ENCODE data around the gene RMI2. TPM values are rescaled to one million over a fixed set of nuclear protein-coding genes. Genes with fewer than 3 reads are reported as not detected.
A peak's percentile ranks its signal among the peaks of the same experiment; 100 is the strongest.

The RMI2 gene
- polyA plus RNA-seq, 2 of the 4 experiments (the other 2 are of a cell fraction), result 24.2 to 26.9 TPM

DNA sequence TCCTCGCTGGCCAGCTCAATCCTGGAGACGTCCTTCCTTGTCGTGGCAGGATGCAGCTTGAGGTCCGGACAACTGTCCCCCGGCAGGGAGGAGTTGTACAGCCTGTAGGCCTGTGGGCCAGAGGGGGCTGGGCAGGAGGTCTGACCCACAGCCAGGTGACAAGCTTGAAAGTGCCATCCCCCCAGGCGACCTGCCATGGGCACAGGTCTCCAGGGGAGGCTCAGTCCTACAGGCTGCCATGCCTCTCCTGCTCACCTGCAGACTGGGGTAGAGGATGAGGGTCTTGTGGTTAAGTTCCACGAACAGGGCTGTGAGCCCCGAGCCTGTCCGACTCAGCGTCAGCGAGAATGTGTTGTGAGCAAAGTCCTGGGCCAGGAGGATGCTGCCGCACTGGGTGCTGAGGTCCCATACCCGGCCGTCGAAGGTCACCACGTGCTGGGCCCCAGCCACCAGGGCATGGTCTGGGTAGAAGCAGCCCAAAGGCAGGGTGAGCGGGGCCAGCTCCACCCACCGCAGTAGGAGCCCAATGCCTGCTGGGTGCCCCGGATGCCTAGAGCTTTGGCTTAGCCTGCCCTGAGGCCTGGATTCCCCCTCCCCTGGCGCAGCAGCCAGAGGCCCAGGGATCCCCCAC is 39.8 kb downstream of the RMI2 start:
- 72% methylated on average over 13 of the region's 20 CpGs for WGBS (ENCODE audit: missing lambda C conversion rate)
- ChIA-PET POLR2A (no interaction called here), CTCF (interaction anchor here (1.5 to 20.7 kb wide), 7 partner anchors 20 to 683 kb away, joined by 3 to 300 read pairs (median 6); partner anchors contain the start of gene SOCS1)
- ATAC-seq (no peak), DNase-seq (ENCODE audit: low read depth in 1 of 2, low spot score in 1 of 2) (no peak), FAIRE-seq (no peak)
- no peak overlapping the region for H3K4me3 ChIP-seq
- H3K4me2 ChIP-seq, result no peak overlapping the region
- TF ChIP-seq FOSB (CRISPR knock-in tag; IDR thresholded peaks at IDR 0.05) (no peak), ZSCAN20 (CRISPR knock-in tag; IDR thresholded peaks at IDR 0.05) (no peak), RCOR1 (IDR thresholded peaks at IDR 0.05; ENCODE audit: low read depth, low read length) (no peak), HOXB13 (CRISPR knock-in tag; IDR thresholded peaks at IDR 0.05; ENCODE audit: low read depth) (no peak), CBX8 (IDR thresholded peaks at IDR 0.05) (no peak), EHF (CRISPR knock-in tag; IDR thresholded peaks at IDR 0.05) (no peak), MAZ (IDR thresholded peaks at IDR 0.05; ENCODE audit: borderline replicate concordance, low read depth, low read length) (no peak), FOSL2 (IDR thresholded peaks at IDR 0.05) (no peak), FOSL2 (CRISPR knock-in tag; IDR thresholded peaks at IDR 0.05) (no peak), HDAC2 (IDR thresholded peaks at IDR 0.05) (no peak), BHLHE40 (IDR thresholded peaks at IDR 0.05; ENCODE audit: low read depth, low read length) (no peak)
- no peaks in the 10 kb centered on the region for H3K4me1 ChIP-seq
- H3K27ac ChIP-seq, result no peak overlapping the region
- H3K9me3 ChIP-seq, result no peaks in the 10 kb centered on the region

DNA sequence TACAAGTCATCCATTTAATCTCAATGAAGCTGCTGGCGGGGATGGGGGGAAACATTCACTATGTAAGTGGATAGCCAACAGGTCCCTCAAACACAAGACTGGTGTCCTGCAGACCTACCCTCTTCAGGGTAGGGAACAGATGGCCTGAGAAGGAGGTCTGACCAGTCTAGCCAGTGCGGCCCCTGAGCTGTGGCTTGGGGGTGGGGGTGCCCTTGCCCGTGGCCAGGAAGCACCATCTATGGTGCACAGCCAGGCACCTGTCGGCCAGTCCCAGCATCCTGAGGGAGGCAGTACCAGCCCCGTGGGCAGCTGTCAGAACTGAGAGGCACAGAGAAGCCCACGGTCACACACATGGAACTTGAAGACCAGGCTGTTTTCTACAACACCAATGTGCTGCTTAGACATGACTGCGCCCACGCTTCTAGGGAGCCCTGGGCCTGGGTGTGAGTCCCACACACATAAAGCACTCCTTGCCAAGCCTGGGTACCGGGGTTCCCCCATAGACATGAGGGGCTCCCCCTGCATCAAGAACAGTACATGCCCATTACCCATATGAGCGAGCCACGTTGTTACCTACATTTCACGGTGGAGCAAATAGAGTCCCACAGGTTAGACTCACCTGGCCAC is 40.9 kb downstream of the RMI2 start:
- FAIRE-seq, result no peak

DNA sequence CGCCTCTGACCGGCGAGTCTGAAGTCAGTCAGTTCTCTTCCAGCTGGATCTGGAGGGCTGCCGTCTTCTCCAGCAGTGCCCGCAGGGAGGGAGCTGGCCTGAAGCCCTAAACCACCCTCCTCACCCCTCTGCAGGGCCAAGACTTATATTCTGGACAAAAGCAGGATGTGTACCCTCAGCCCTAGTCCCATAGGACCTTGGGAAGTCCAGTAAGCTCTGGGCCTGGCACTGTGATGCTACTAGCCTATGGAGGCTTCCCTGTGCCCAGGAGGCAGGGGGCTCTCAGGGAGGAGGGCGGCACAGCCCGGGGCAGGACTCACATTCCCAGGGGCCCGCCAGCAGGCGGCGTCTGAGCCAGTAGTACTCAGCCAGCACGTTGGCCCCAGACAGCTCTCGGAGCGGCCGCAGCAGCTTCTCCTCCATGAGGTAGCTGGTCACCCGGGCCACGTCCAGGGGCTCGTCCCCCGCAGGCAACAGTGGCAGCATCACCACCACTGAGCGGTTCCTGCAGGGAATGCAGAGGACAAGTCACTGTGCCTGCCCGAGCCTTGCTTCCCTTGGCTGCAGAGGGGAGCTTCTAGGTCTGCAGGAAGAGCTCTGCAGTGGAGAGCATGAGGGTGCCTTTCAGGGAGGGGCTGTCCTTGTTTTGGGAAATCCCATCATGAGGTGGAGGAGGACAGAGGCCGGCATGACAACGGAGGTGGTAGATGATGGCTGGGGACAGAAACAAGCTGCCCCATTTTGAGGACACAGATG is 41.7 kb downstream of the RMI2 start:
- DNase-seq (ENCODE audit: low read depth in 1 of 2, low spot score in 1 of 2) (peak; percentile 30 to 60), FAIRE-seq (no peak), ATAC-seq (peak; percentile 70 to 91; a peak in 5 of 6 replicates)
- Histone ChIP-seq H3K4me3 (no peak overlapping the region), H3K9me3 (no peaks in the 10 kb centered on the region), H3K4me1 (no peaks in the 10 kb centered on the region), H3K27ac (0 out of 6 replicates have a peak overlapping the region, but pooled peaks of 1 of the 2 experiments have one; percentile 19), H3K4me2 (0 out of 3 replicates have a peak overlapping the region, but pooled peaks have one; percentile 27)
- ChIA-PET POLR2A (interaction anchor here (1.1 kb wide), 1 partner anchor 356 kb away, joined by 4 read pairs; the partner anchor contains the start of gene TXNDC11), CTCF (interaction anchor here (0.6 to 20.7 kb wide), 16 partner anchors 8 to 681 kb away, joined by 3 to 300 read pairs (median 6); partner anchors contain the start of genes SOCS1 and TNP2)
- WGBS (ENCODE audit: missing lambda C conversion rate), result 44% methylated on average over 13 of the region's 22 CpGs
- TF ChIP-seq TFCP2L1 (CRISPR knock-in tag; IDR thresholded peaks at IDR 0.05) (no peak), NFE2L2 (conservative IDR thresholded peaks at IDR 0.05; ENCODE audit: low read length) (no peak), CBX8 (IDR thresholded peaks at IDR 0.05) (no peak), SMC3 (IDR thresholded peaks at IDR 0.05) (peak; percentile 40), RAD21 (conservative IDR thresholded peaks at IDR 0.05 in 1 of 2, IDR thresholded peaks at IDR 0.05 in 1 of 2) (peak; percentile 32 to 33; a peak in 2 of 5 replicates)
- TF ChIP-seq, protein P1, sequence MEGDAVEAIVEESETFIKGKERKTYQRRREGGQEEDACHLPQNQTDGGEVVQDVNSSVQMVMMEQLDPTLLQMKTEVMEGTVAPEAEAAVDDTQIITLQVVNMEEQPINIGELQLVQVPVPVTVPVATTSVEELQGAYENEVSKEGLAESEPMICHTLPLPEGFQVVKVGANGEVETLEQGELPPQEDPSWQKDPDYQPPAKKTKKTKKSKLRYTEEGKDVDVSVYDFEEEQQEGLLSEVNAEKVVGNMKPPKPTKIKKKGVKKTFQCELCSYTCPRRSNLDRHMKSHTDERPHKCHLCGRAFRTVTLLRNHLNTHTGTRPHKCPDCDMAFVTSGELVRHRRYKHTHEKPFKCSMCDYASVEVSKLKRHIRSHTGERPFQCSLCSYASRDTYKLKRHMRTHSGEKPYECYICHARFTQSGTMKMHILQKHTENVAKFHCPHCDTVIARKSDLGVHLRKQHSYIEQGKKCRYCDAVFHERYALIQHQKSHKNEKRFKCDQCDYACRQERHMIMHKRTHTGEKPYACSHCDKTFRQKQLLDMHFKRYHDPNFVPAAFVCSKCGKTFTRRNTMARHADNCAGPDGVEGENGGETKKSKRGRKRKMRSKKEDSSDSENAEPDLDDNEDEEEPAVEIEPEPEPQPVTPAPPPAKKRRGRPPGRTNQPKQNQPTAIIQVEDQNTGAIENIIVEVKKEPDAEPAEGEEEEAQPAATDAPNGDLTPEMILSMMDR (IDR thresholded peaks at IDR 0.05), result peak; percentile 45

More for the DNA sequence above, 40.9 kb downstream of the RMI2 start:
- WGBS (ENCODE audit: missing lambda C conversion rate), result 63% methylated on average over 8 of the region's 12 CpGs
- no peak for ATAC-seq
- Histone ChIP-seq H3K27ac (no peak overlapping the region), H3K4me2 (no peak overlapping the region), H3K9me3 (no peaks in the 10 kb centered on the region), H3K4me1 (no peaks in the 10 kb centered on the region), H3K4me3 (no peak overlapping the region)
- ChIA-PET CTCF (interaction anchor here (0.8 to 20.7 kb wide), 11 partner anchors 7 to 423 kb away, joined by 4 to 300 read pairs (median 8); partner anchors contain the start of gene SOCS1), POLR2A (interaction anchor here (1.1 kb wide), 1 partner anchor 357 kb away, joined by 4 read pairs; the partner anchor contains the start of gene TXNDC11)
- TF ChIP-seq FOSB (CRISPR knock-in tag; IDR thresholded peaks at IDR 0.05) (no peak), RNF2 (IDR thresholded peaks at IDR 0.05; ENCODE audit: borderline replicate concordance, low read depth) (no peak), KDM1A (IDR thresholded peaks at IDR 0.05; ENCODE audit: low read depth) (no peak), HOXB5 (CRISPR knock-in tag; IDR thresholded peaks at IDR 0.05) (no peak), HOXB13 (CRISPR knock-in tag; IDR thresholded peaks at IDR 0.05; ENCODE audit: low read depth) (no peak), ZC3H11A (IDR thresholded peaks at IDR 0.05) (no peak), RCOR1 (IDR thresholded peaks at IDR 0.05; ENCODE audit: low read depth, low read length) (no peak), TP53 (CRISPR knock-in tag; IDR thresholded peaks at IDR 0.05) (no peak), FOXS1 (CRISPR knock-in tag; IDR thresholded peaks at IDR 0.05) (no peak), BHLHE40 (IDR thresholded peaks at IDR 0.05; ENCODE audit: low read depth, low read length) (no peak), MYC (IDR thresholded peaks at IDR 0.05; ENCODE audit: borderline replicate concordance, low read length) (no peak)
- TF ChIP-seq, protein P2, sequence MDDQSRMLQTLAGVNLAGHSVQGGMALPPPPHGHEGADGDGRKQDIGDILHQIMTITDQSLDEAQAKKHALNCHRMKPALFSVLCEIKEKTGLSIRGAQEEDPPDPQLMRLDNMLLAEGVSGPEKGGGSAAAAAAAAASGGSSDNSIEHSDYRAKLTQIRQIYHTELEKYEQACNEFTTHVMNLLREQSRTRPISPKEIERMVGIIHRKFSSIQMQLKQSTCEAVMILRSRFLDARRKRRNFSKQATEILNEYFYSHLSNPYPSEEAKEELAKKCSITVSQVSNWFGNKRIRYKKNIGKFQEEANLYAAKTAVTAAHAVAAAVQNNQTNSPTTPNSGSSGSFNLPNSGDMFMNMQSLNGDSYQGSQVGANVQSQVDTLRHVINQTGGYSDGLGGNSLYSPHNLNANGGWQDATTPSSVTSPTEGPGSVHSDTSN (IDR thresholded peaks at IDR 0.05), result no peak
- no peak for DNase-seq (ENCODE audit: low read depth in 1 of 2, low spot score in 1 of 2)
